ENCODE data around the gene MACF1.
"Not testable (repeated sequence)": the region's sequence is repeated elsewhere in the genome, so short reads cannot be mapped to it uniquely, and the experiment has no call there.

MACF1 gene

GRCh38 chr1:39475551-39475950 is 271.1 kb downstream of the MACF1 start:
- not testable (repeated sequence) for DNase-seq

- no peak for DNase-seq
These were observed 273.8 kb downstream of the MACF1 start for GRCh38 chr1:39478126-39478915.

GRCh38 chr1:39481289-39481688 is 276.8 kb downstream of the MACF1 start:
- DNase-seq = no peak

GRCh38 chr1:39483276-39483675 is 278.8 kb downstream of the MACF1 start:
- no peak for DNase-seq

- DNase-seq = no peak
These were observed 280.1 kb downstream of the MACF1 start for GRCh38 chr1:39484564-39484963.

- no peak for DNase-seq
These were observed 280.7 kb downstream of the MACF1 start for GRCh38 chr1:39485046-39485803.

GRCh38 chr1:39488012-39488545 is 283.6 kb downstream of the MACF1 start:
- DNase-seq = no peak

- no peak for DNase-seq
These were observed 284.5 kb downstream of the MACF1 start for GRCh38 chr1:39488793-39489566.

- no peak for DNase-seq
These were observed 285.2 kb downstream of the MACF1 start for GRCh38 chr1:39489567-39490239.

- DNase-seq = peak; percentile 1
These were observed 286.2 kb downstream of the MACF1 start for GRCh38 chr1:39490596-39491145.

GRCh38 chr1:39491146-39491921 is 286.8 kb downstream of the MACF1 start, which contains the start of gene BMP8A:
Gene BMP8A (plus strand): TSS chr1:39491636. CDS start chr1:39491992, 356 bp downstream.
- DNase-seq = peak; percentile 11

- not testable (repeated sequence) for DNase-seq
These were observed 287.9 kb downstream of the MACF1 start for GRCh38 chr1:39492118-39493042.

- DNase-seq = not testable (repeated sequence)
These were observed 288.7 kb downstream of the MACF1 start for GRCh38 chr1:39493043-39493810.

GRCh38 chr1:39494671-39495410 is 290.3 kb downstream of the MACF1 start:
- no peak for DNase-seq

- DNase-seq = not testable (repeated sequence)
These were observed 292.0 kb downstream of the MACF1 start for GRCh38 chr1:39496520-39496919.

- DNase-seq = no peak
These were observed 293.1 kb downstream of the MACF1 start for GRCh38 chr1:39497585-39497984.

GRCh38 chr1:39498096-39498710 is 293.7 kb downstream of the MACF1 start:
- DNase-seq = not testable (repeated sequence)

GRCh38 chr1:39498821-39499220 is 294.3 kb downstream of the MACF1 start:
- not testable (repeated sequence) for DNase-seq
